Measurements from ENCODE around the gene KCNMB1. TPM values are rescaled to one million over a fixed set of nuclear protein-coding genes. Genes with fewer than 3 reads are reported as not detected.

Gene KCNMB1
- total RNA-seq, 2 experiments from 2014 or later = not detected

DNA sequence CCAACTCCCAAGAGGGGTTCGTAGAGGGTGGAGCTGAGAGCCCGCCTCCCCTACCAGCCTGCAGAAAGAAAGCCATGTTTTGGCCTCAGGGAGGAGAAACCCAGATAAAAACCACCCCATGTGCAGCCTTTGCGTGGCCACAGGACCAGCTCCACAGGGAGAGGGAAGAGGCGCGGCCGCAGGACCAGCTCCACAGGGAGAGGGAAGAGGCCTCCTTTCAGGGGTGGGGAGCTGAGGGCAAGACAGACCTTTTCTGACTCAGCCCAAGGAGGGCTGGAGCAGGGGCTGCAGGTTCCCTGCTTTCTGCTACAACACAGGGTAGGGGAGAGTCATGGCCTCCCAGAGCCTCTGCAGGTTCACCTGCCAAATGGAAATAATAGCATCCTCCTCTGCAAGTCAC, 37.6 kb upstream of the KCNMB1 start:
- Mint-ChIP-seq H3K27me3 (peaks cover 3% of the 10 kb centered on the region), H3K9me3 (no peaks in the 10 kb centered on the region), H3K4me3 (no peak overlapping the region), H3K27ac (no peak overlapping the region), H3K36me3 (no peaks in the 10 kb centered on the region), H3K4me1 (ENCODE audit: low read depth) (no peaks in the 10 kb centered on the region)
- CTCF ChIA-PET = interaction anchor here (0.8 to 11.8 kb wide), 10 partner anchors 8 to 326 kb away, joined by 3 to 162 read pairs (median 4); no protein-coding TSS in a partner anchor
- POLR2A ChIA-PET = no interaction called here
- intact Hi-C loops (cut with micrococcal nuclease) = no loop called here
- DNase-seq = no peak

DNA sequence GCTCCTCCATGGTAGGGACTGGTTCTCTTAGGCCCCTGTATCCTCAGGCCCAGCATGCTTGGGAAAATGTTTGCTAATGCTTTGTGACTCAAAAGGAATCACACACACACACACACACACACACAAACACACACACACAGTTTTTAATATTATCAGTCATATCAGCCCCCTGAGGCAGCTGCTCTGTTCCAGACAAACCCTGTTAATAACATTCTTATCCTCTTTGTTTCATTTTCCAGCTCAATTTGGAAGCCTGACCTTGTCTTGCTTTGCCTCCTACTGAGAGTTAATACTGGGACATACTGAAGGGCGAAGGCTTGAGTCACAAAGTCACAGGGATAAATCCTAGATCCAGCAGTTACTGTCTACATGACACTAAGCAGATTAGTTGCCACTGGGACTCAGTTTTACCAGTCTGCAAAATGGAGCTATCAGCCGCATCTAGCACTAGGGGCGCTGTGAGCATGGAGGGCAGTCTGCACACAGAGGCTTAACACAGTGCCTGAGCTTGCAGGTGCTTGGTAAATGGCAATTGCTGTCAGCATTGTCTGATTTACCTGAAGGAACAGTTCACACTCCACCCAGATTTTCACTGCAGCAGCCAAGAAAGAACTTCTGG, 37.1 kb upstream of the KCNMB1 start:
- intact Hi-C loops (cut with micrococcal nuclease) = no loop called here
- POLR2A ChIA-PET = no interaction called here
- H3K4me3 Mint-ChIP-seq = no peak overlapping the region
- no peaks in the 10 kb centered on the region for H3K9me3 Mint-ChIP-seq
- CTCF ChIA-PET = interaction anchor here (0.7 to 11.8 kb wide), 9 partner anchors 9 to 325 kb away, joined by 3 to 162 read pairs (median 5); no protein-coding TSS in a partner anchor
- DNase-seq = no peak
- no peak overlapping the region for H3K27ac Mint-ChIP-seq
- peaks cover 2% of the 10 kb centered on the region for H3K27me3 Mint-ChIP-seq
- no peaks in the 10 kb centered on the region for H3K4me1 Mint-ChIP-seq (ENCODE audit: low read depth)
- H3K36me3 Mint-ChIP-seq = no peaks in the 10 kb centered on the region

- no peaks in the 10 kb centered on the region for H3K9me3 Mint-ChIP-seq
- no peak overlapping the region for H3K27ac Mint-ChIP-seq
- DNase-seq = no peak
- H3K36me3 Mint-ChIP-seq = no peaks in the 10 kb centered on the region
- ChIA-PET CTCF (interaction anchor here (0.7 to 11.8 kb wide), 8 partner anchors 9 to 325 kb away, joined by 3 to 162 read pairs (median 4); no protein-coding TSS in a partner anchor), POLR2A (no interaction called here)
- peaks cover 2% of the 10 kb centered on the region for H3K27me3 Mint-ChIP-seq
- intact Hi-C loops (cut with micrococcal nuclease) = no loop called here
- no peak overlapping the region for H3K4me3 Mint-ChIP-seq
- H3K4me1 Mint-ChIP-seq (ENCODE audit: low read depth) = no peaks in the 10 kb centered on the region
These were observed 36.6 kb upstream of the KCNMB1 start for GRCh38 chr5:170425731-170426130.

DNA sequence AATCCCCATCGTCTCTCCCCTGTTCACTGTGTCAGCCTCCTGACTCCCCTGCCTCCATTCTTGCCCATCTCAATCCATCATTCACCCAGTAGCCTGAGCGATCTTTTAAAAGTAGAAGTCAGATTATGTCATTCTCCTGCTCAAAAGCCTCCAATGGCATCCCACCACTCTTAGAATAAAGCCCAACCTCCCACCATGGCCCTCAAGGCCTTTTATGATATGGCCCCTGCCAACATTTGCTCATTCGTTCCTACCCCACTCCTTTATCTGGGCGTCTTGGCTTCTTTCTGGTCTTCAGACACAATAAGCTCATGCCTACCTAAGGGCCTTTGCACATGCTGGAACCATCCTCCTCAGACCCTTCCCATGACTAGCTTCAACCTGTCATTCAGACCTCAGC, 35.5 kb upstream of the KCNMB1 start:
- Mint-ChIP-seq H3K27ac (no peak overlapping the region), H3K9me3 (no peaks in the 10 kb centered on the region), H3K4me1 (ENCODE audit: low read depth) (no peaks in the 10 kb centered on the region), H3K4me3 (no peak overlapping the region), H3K27me3 (peaks cover 2% of the 10 kb centered on the region), H3K36me3 (no peaks in the 10 kb centered on the region)
- CTCF ChIA-PET = interaction anchor here (1.2 to 11.8 kb wide), 7 partner anchors 8 to 214 kb away, joined by 3 to 162 read pairs (median 13); no protein-coding TSS in a partner anchor
- no peak for DNase-seq
- intact Hi-C loops (cut with micrococcal nuclease) = loop anchor here (5.0 kb wide), 1 partner anchor 87 kb away; no protein-coding TSS in a partner anchor
- POLR2A ChIA-PET = no interaction called here

GRCh38 chr5:170423692-170424091, 34.5 kb upstream of the KCNMB1 start:
- H3K9me3 Mint-ChIP-seq = no peaks in the 10 kb centered on the region
- CTCF ChIA-PET = interaction anchor here (0.7 to 11.8 kb wide), 8 partner anchors 9 to 215 kb away, joined by 3 to 162 read pairs (median 4); no protein-coding TSS in a partner anchor
- H3K27me3 Mint-ChIP-seq = no peaks in the 10 kb centered on the region
- POLR2A ChIA-PET = no interaction called here
- H3K36me3 Mint-ChIP-seq = no peaks in the 10 kb centered on the region
- H3K4me3 Mint-ChIP-seq = no peak overlapping the region
- intact Hi-C loops (cut with micrococcal nuclease) = loop anchor here (5.0 kb wide), 1 partner anchor 86 kb away; no protein-coding TSS in a partner anchor
- H3K4me1 Mint-ChIP-seq (ENCODE audit: low read depth) = no peaks in the 10 kb centered on the region
- no peak for DNase-seq
- H3K27ac Mint-ChIP-seq = no peak overlapping the region

DNA sequence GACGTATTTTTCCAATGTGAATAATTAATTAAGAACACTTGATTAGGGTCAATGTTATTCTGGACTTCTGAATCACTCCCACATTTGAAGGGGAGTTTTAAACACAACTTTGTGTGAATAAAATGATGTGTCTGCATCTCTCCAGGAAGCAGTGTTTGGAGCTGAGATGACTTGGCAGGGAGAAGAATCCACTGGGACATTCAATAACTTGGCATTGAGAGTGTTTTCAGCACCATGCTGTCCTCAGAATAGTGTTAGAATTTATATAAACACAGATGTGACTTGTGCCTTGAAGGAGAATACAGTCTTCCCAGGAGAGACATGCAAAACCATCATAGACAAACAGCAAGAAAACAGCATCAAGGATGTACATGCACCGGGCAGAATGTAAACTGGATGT, 32.7 kb upstream of the KCNMB1 start:
- ChIA-PET POLR2A (no interaction called here), CTCF (interaction anchor here (0.9 to 11.8 kb wide), 22 partner anchors 9 to 336 kb away, joined by 3 to 162 read pairs (median 4); no protein-coding TSS in a partner anchor)
- no peaks in the 10 kb centered on the region for H3K36me3 Mint-ChIP-seq
- H3K27ac Mint-ChIP-seq = no peak overlapping the region
- intact Hi-C loops (cut with micrococcal nuclease) = loop anchor here (2.0 to 5.0 kb wide), 2 partner anchors 85 to 321 kb away; no protein-coding TSS in a partner anchor
- no peak for DNase-seq
- H3K9me3 Mint-ChIP-seq = no peaks in the 10 kb centered on the region
- H3K4me1 Mint-ChIP-seq (ENCODE audit: low read depth) = peaks cover 7% of the 10 kb centered on the region
- no peak overlapping the region for H3K4me3 Mint-ChIP-seq
- no peaks in the 10 kb centered on the region for H3K27me3 Mint-ChIP-seq

GRCh38 chr5:170420806-170421412, 31.7 kb upstream of the KCNMB1 start:
- peak; percentile 52 for DNase-seq
- ChIA-PET CTCF (interaction anchor here (0.7 to 11.8 kb wide), 29 partner anchors 8 to 335 kb away, joined by 3 to 162 read pairs (median 4); no protein-coding TSS in a partner anchor), POLR2A (no interaction called here)
- Mint-ChIP-seq H3K27me3 (no peaks in the 10 kb centered on the region), H3K9me3 (no peaks in the 10 kb centered on the region), H3K4me3 (no peak overlapping the region), H3K4me1 (ENCODE audit: low read depth) (peaks cover 14% of the 10 kb centered on the region), H3K36me3 (no peaks in the 10 kb centered on the region), H3K27ac (no peak overlapping the region)
- intact Hi-C loops (cut with micrococcal nuclease) = loop anchor here (1.0 to 5.0 kb wide), 3 partner anchors 84 to 320 kb away; no protein-coding TSS in a partner anchor

DNA sequence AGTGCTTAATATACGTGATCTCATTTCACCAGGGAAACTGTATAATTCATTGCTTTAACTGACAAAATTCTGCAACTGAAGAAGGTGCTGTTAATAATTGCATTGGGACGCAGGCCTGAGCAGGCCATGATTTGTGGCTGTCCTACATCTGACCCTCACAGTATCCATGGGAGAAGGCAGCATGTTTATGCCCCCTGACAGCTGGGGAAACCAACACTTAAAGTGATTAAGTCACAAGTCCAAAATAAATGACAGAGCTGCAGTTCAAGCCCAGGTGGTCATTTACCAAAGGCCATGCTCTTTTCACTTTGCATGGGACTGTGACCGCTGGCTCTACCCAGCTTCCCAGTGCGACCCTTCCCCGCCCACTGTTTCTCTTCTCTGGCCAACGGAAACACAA, 30.5 kb upstream of the KCNMB1 start:
- no peak for DNase-seq
- Mint-ChIP-seq H3K36me3 (no peaks in the 10 kb centered on the region), H3K9me3 (no peaks in the 10 kb centered on the region), H3K4me3 (no peak overlapping the region), H3K4me1 (ENCODE audit: low read depth) (peaks cover 14% of the 10 kb centered on the region), H3K27ac (no peak overlapping the region), H3K27me3 (no peaks in the 10 kb centered on the region)
- ChIA-PET CTCF (interaction anchor here (1.0 to 11.8 kb wide), 8 partner anchors 9 to 319 kb away, joined by 3 to 162 read pairs (median 4); no protein-coding TSS in a partner anchor), POLR2A (no interaction called here)
- intact Hi-C loops (cut with micrococcal nuclease) = loop anchor here (1.0 to 5.0 kb wide), 3 partner anchors 82 to 319 kb away; no protein-coding TSS in a partner anchor

DNA sequence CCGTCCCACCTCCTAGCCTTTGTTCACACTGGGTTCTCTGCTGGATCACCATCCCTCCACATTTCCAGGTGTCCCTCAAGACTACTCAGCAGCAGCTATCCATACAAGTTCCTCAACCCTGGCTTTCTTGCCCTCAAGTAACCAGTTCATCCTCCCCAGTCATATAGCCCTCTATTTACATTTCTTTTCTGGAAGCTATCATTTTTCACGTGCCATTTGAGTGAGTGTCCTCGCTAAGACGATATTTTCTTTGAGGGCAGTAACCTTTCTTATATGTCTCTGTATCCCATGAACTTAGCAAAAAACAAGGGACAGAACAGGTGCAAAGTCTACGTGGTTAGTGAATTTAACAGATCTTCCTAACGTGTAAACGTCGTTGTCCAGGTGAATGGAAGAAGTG, 29.6 kb upstream of the KCNMB1 start:
- CTCF ChIA-PET = interaction anchor here (0.8 to 11.8 kb wide), 8 partner anchors 14 to 318 kb away, joined by 3 to 162 read pairs (median 4); no protein-coding TSS in a partner anchor
- no peaks in the 10 kb centered on the region for H3K36me3 Mint-ChIP-seq
- H3K27ac Mint-ChIP-seq = no peak overlapping the region
- no peaks in the 10 kb centered on the region for H3K27me3 Mint-ChIP-seq
- H3K4me1 Mint-ChIP-seq (ENCODE audit: low read depth) = peaks cover 14% of the 10 kb centered on the region
- H3K4me3 Mint-ChIP-seq = no peak overlapping the region
- intact Hi-C loops (cut with micrococcal nuclease) = no loop called here
- H3K9me3 Mint-ChIP-seq = no peaks in the 10 kb centered on the region
- no peak for DNase-seq
- POLR2A ChIA-PET = no interaction called here

DNA sequence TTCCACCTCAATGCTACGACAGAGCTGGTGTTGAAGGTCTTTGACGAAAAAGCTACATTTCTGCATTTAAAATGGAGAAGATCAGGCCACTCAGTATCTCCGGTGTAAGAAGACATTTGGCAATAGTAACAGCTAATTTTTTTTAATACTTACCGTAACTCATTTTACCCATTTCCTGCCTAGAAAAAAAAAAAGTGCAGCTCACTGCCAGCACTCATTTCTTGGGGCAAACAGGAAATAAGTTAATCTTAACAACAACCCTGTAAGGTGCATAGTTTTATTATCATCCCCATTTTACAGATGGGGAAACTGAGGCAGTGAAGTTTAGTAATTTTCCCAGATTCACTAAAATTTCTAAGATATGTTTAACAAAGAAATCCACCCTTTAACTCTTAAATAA, 27.4 kb upstream of the KCNMB1 start:
- no peaks in the 10 kb centered on the region for H3K9me3 Mint-ChIP-seq
- ChIA-PET POLR2A (no interaction called here), CTCF (interaction anchor here (0.5 to 11.8 kb wide), 6 partner anchors 9 to 316 kb away, joined by 3 to 162 read pairs (median 4); no protein-coding TSS in a partner anchor)
- intact Hi-C loops (cut with micrococcal nuclease) = no loop called here
- no peaks in the 10 kb centered on the region for H3K27me3 Mint-ChIP-seq
- no peak overlapping the region for H3K4me3 Mint-ChIP-seq
- DNase-seq = no peak
- H3K4me1 Mint-ChIP-seq (ENCODE audit: low read depth) = peaks cover 14% of the 10 kb centered on the region
- no peak overlapping the region for H3K27ac Mint-ChIP-seq
- no peaks in the 10 kb centered on the region for H3K36me3 Mint-ChIP-seq

DNA sequence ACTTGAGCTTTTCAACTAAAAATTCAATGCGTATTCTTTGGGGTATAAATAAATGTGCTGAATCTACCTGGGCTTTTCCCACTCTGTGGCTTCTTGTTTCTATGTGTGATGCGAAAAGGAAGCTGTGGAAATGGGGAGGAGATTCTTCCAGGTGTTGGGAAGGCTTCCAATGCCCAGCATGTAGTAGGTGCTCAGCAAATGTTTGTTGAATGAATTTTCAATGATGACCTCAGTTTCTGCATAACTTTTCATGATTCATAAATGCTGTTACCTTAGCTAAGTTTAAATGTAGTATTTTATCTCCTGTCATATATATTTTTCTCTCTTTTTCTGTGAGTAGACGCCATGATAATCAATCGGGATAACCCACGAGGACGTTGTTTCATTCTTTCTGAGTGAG, 25.6 kb upstream of the KCNMB1 start:
- DNase-seq = no peak
- Mint-ChIP-seq H3K27me3 (no peaks in the 10 kb centered on the region), H3K4me1 (ENCODE audit: low read depth) (peaks cover 14% of the 10 kb centered on the region), H3K9me3 (no peaks in the 10 kb centered on the region), H3K27ac (no peak overlapping the region), H3K36me3 (no peaks in the 10 kb centered on the region), H3K4me3 (no peak overlapping the region)
- intact Hi-C loops (cut with micrococcal nuclease) = no loop called here
- ChIA-PET POLR2A (interaction anchor here (0.6 kb wide), 1 partner anchor 73 kb away, joined by 4 read pairs; no protein-coding TSS in a partner anchor), CTCF (interaction anchor here (0.6 to 1.3 kb wide), 3 partner anchors 12 to 320 kb away, joined by 3 read pairs; no protein-coding TSS in a partner anchor)

- peaks cover 14% of the 10 kb centered on the region for H3K4me1 Mint-ChIP-seq (ENCODE audit: low read depth)
- ChIA-PET POLR2A (no interaction called here), CTCF (interaction anchor here (0.8 to 1.3 kb wide), 4 partner anchors 8 to 200 kb away, joined by 3 read pairs; no protein-coding TSS in a partner anchor)
These were observed 24.7 kb upstream of the KCNMB1 start for GRCh38 chr5:170413897-170414296.

More at GRCh38 chr5:170413897-170414296, 24.7 kb upstream of the KCNMB1 start:
- intact Hi-C loops (cut with micrococcal nuclease) = no loop called here
- H3K9me3 Mint-ChIP-seq = no peaks in the 10 kb centered on the region
- H3K4me3 Mint-ChIP-seq = no peak overlapping the region
- no peak for DNase-seq
- H3K36me3 Mint-ChIP-seq = no peaks in the 10 kb centered on the region
- H3K27ac Mint-ChIP-seq = no peak overlapping the region
- H3K27me3 Mint-ChIP-seq = no peaks in the 10 kb centered on the region

All from activated CD4-positive, alpha-beta memory T cell treated with anti-CD3 and anti-CD28 coated beads for 36 hours (primary cell).